DND-41 (cell line): Measurements from ENCODE around the gene PITPNC1.

Experiments
- ATAC-seq: fragments of 200-7000 bp; cut with Tn5 transposase; 3 replicates; pipeline ENCODE4 v1.9.1; 2021; ENCODE audit warnings: low read depth; ENCODE audit not compliant: insufficient read depth
- DNase-seq: peaks from one replicate; pipeline ENCODE4 v3.0.0-alpha.2; 2020
- H2AFZ ChIP-seq: 2 replicates; pipeline ENCODE4 v1.6.0; 2012; ENCODE audit warnings: low read depth, low read length
- H3K27ac ChIP-seq: 2 replicates; pipeline ENCODE4 v1.5.1; 2012; ENCODE audit warnings: low read length, inconsistent platforms
- H3K27me3 ChIP-seq: fragments of 200-600 bp; sonication (generic); 2 replicates; pipeline ENCODE4 v1.6.0; 2012; ENCODE audit warnings: low read length, mild to moderate bottlenecking, inconsistent platforms; ENCODE audit not compliant: insufficient read depth, poor library complexity
- H3K36me3 ChIP-seq: 2 replicates; pipeline ENCODE4 v1.5.1; 2012; ENCODE audit warnings: low read length, inconsistent platforms; ENCODE audit not compliant: insufficient read depth
- H3K4me1 ChIP-seq: 2 replicates; pipeline ENCODE4 v1.5.1; 2012; ENCODE audit warnings: mild to moderate bottlenecking, low read length; ENCODE audit not compliant: insufficient read depth
- H3K4me2 ChIP-seq: 2 replicates; pipeline ENCODE4 v1.6.0; 2012; ENCODE audit warnings: mild to moderate bottlenecking, moderate library complexity, low read length, inconsistent platforms; ENCODE audit not compliant: insufficient read depth
- H3K4me3 ChIP-seq, 2 experiments: fragments of 200-600 bp in 1 of 2; shearing (Covaris generic) in 1 of 2; 2 replicates each; pipeline ENCODE4 v1.5.1; 2012 to 2016; ENCODE audit warnings: inconsistent platforms in 2 of 2, low read length in 2 of 2, mild to moderate bottlenecking in 2 of 2, low read depth in 1 of 2, moderate library complexity in 1 of 2
- H3K79me2 ChIP-seq: 2 replicates; pipeline ENCODE4 v1.6.0; 2012; ENCODE audit warnings: low read length, inconsistent platforms; ENCODE audit not compliant: insufficient read depth
- H3K9ac ChIP-seq: 2 replicates; pipeline ENCODE4 v1.6.0; 2012; ENCODE audit warnings: low read depth, mild to moderate bottlenecking, inconsistent platforms, low read length, moderate library complexity
- H3K9me3 ChIP-seq: 2 replicates; pipeline ENCODE4 v1.5.1; 2012; ENCODE audit warnings: low read length, moderate library complexity, mild to moderate bottlenecking, inconsistent platforms; ENCODE audit not compliant: insufficient read depth, severe bottlenecking
- H4K20me1 ChIP-seq: 2 replicates; pipeline ENCODE4 v1.6.0; 2012; ENCODE audit warnings: low read length; ENCODE audit not compliant: insufficient read depth
- CTCF ChIP-seq: IDR thresholded peaks from 2 replicates; pipeline ENCODE4 v1.5.1; 2012; ENCODE audit warnings: borderline replicate concordance, low read length, moderate library complexity, mild to moderate bottlenecking; ENCODE audit not compliant: poor library complexity, severe bottlenecking; ENCODE audit errors: extremely low read depth
- EZH2 ChIP-seq: IDR thresholded peaks from 3 replicates; pipeline ENCODE4 v1.6.1; 2012; ENCODE audit warnings: borderline replicate concordance, low read depth, mild to moderate bottlenecking, moderate library complexity, low read length, inconsistent platforms; ENCODE audit not compliant: severe bottlenecking

Gene PITPNC1

DNA sequence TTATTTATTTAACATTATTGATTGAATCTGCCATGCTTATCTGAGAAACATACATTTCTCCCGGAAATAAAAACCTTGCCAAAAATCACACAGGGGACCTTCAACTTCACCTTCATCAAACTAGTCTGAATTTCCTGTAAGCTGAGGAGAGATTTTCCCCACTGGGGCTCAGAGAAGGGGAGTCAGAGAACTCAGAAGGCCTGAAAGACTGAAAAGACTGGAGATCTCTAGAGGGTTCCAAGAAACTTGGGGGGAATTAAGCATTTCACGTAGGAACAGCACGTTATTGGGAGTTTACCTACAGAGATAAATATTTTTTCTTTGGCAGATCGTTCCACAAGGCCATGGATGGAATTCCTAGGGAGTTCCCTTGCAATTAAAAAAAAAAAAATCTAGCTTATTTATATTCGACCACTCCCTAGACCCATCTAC is 340.1 kb downstream of the PITPNC1 start:
- H3K9me3 ChIP-seq, result no peaks in the 10 kb centered on the region
- H3K4me1 ChIP-seq, result peaks cover 30% of the 10 kb centered on the region
- TF ChIP-seq CTCF (no peak), EZH2 (no peak)
- peaks cover 36% of the 10 kb centered on the region for H3K79me2 ChIP-seq
- H2AFZ ChIP-seq, result peak overlapping the region; percentile 76
- ATAC-seq, result no peak
- peak overlapping the region; percentile 73 for H3K4me2 ChIP-seq
- peak overlapping the region; percentile 70 for H3K9ac ChIP-seq
- H3K36me3 ChIP-seq, result peaks cover 28% of the 10 kb centered on the region
- no peaks in the 10 kb centered on the region for H3K27me3 ChIP-seq
- peak overlapping the region; percentile 85 for H3K27ac ChIP-seq
- H4K20me1 ChIP-seq, result no peaks in the 10 kb centered on the region; the same call in 1 of the 2 replicates
- peak overlapping the region; percentile 55 to 85 for H3K4me3 ChIP-seq
- DNase-seq, result no peak

GRCh38 chr17:67717624-67718324 is 340.7 kb downstream of the PITPNC1 start, which contains the start of gene NOL11:
Gene NOL11 (plus strand): TSS chr17:67717936. CDS start chr17:67717948, 12 bp downstream.
- H3K27me3 ChIP-seq, result no peaks in the 10 kb centered on the region
- H3K4me2 ChIP-seq, result peak within 1 kb of the TSS; percentile 84
- peak within 1 kb of the TSS; percentile 70 for H3K9ac ChIP-seq
- peak within 1 kb of the TSS; percentile 69 to 85 for H3K4me3 ChIP-seq
- peak within 1 kb of the TSS; percentile 86 for H2AFZ ChIP-seq
- ATAC-seq (peak; percentile 96), DNase-seq (peak; percentile 99)
- H3K27ac ChIP-seq, result peak within 1 kb of the TSS; percentile 87
- H3K36me3 ChIP-seq, result peaks cover 33% of the 10 kb centered on the region
- no peak for TF ChIP-seq EZH2
- TF ChIP-seq CTCF, result peak; percentile 97
- peaks cover 30% of the 10 kb centered on the region for H3K4me1 ChIP-seq
- peaks cover 36% of the 10 kb centered on the region for H3K79me2 ChIP-seq
- no peaks in the 10 kb centered on the region; the same call in 1 of the 2 replicates for H4K20me1 ChIP-seq
- no peaks in the 10 kb centered on the region for H3K9me3 ChIP-seq

DNA sequence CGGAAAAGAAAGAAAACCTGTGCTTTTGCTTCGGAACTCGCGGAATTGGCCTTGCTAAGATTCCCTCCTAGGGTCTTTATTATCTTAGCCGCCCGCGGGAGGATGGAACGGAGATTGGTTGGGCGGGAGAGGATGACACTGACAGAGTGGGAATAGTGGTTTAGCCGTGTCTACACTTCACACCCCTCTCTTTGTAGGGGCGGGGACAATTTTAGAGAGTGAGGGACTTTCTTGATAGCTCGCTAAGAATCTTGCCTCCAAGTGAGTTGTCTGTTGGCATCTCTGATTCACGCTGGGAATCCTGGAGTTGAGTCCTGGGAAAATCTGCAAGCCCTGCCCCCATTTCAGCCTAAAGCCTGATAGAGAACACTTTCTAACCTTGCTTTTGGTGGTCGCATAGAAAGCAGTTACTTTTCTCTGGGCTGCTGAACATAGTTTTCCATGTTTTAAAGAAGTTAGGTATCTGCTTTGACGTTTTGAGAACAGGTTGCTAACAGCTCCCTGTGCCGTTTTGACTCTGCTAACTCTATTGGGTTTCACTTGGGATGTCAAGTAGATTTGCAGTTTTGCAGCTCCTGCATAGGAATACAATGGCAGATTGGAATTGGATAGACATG is 341.4 kb downstream of the PITPNC1 start:
- TF ChIP-seq EZH2 (no peak), CTCF (no peak)
- Histone ChIP-seq H2AFZ (peak overlapping the region; percentile 86), H3K79me2 (peaks cover 36% of the 10 kb centered on the region), H3K4me2 (peak overlapping the region; percentile 84), H3K27ac (peak overlapping the region; percentile 87), H3K36me3 (peaks cover 35% of the 10 kb centered on the region), H3K4me3 (peak overlapping the region; percentile 69 to 85), H3K9ac (peak overlapping the region; percentile 70), H3K9me3 (no peaks in the 10 kb centered on the region), H4K20me1 (no peaks in the 10 kb centered on the region; the same call in 1 of the 2 replicates), H3K4me1 (peaks cover 30% of the 10 kb centered on the region), H3K27me3 (no peaks in the 10 kb centered on the region)
- DNase-seq (peak; percentile 57), ATAC-seq (peak; percentile 41)
